Memory B cell (primary cell): Measurements from ENCODE around the gene FAM81A.
A peak's percentile ranks its signal among the peaks of the same experiment; 100 is the strongest.
"Not testable (repeated sequence)": the region's sequence is repeated elsewhere in the genome, so short reads cannot be mapped to it uniquely, and the experiment has no call there.

Experiments
- ATAC-seq: fragments of 150-1000 bp; cut with Tn5 transposase; 2 replicates; pipeline ENCODE4 v1.10.0; 2021; ENCODE audit warnings: low read depth, mild to moderate bottlenecking, moderate library complexity
- DNase-seq, 2 donors: peaks; one replicate each; pipeline ENCODE4 v3.0.0; 2022; ENCODE audit warnings: low spot score in 2 of 2
- H3K27ac Mint-ChIP-seq: one replicate; pipeline ENCODE4 v1.8.0; 2022; ENCODE audit warnings: mild to moderate bottlenecking, moderate library complexity, mixed read lengths
- H3K27me3 Mint-ChIP-seq: one replicate; pipeline ENCODE4 v1.8.0; 2022; ENCODE audit warnings: mixed read lengths
- H3K36me3 Mint-ChIP-seq: one replicate; pipeline ENCODE4 v1.8.0; 2022; ENCODE audit warnings: mild to moderate bottlenecking, mixed read lengths
- H3K4me1 Mint-ChIP-seq: one replicate; pipeline ENCODE4 v1.8.0; 2022; ENCODE audit warnings: mixed read lengths
- H3K4me3 Mint-ChIP-seq: one replicate; pipeline ENCODE4 v1.8.0; 2022; ENCODE audit warnings: mild to moderate bottlenecking, moderate library complexity, mixed read lengths
- H3K9me3 Mint-ChIP-seq: one replicate; pipeline ENCODE4 v1.8.0; 2022; ENCODE audit warnings: mixed read lengths

The FAM81A gene

GRCh38 chr15:59437817-59438624 is at the start of gene FAM81A:
Gene FAM81A (plus strand): TSS chr15:59438186. CDS start chr15:59458627, 20,441 bp downstream.
- Mint-ChIP-seq H3K27ac (peak within 1 kb of the TSS; percentile 58), H3K4me3 (peak within 1 kb of the TSS; percentile 84), H3K27me3 (peaks cover 4% of the 10 kb centered on the region), H3K36me3 (no peaks in the 10 kb centered on the region), H3K4me1 (peaks cover 17% of the 10 kb centered on the region), H3K9me3 (no peaks in the 10 kb centered on the region)
- DNase-seq (peak; percentile 45 to 52), ATAC-seq (peak; percentile 90)

DNA sequence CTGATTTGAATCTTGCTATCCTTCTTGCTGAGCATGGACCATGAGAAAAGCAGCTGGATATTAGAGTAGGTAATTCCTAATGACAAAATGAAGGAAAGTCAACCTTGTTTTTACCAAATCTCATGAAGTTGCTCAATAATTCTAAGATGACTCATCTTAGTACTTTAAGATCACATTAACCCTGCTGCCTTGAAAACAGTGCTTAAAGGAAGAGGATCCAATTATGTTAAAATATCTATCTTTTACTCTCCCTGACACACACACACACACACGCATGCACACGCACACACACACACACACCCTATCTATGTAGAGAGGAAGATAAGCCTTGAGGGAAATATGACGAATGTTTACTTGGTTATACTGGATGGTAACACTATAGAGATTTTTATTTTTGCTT is 49.3 kb upstream of the FAM81A start:
- Mint-ChIP-seq H3K27ac (no peak overlapping the region), H3K4me1 (peaks cover 10% of the 10 kb centered on the region), H3K27me3 (no peaks in the 10 kb centered on the region), H3K36me3 (peaks cover 2% of the 10 kb centered on the region), H3K9me3 (no peaks in the 10 kb centered on the region), H3K4me3 (no peak overlapping the region)
- ATAC-seq (no peak), DNase-seq (no peak)

GRCh38 chr15:59392299-59392698 is 45.7 kb upstream of the FAM81A start:
- no peak for ATAC-seq
- Mint-ChIP-seq H3K27ac (no peak overlapping the region), H3K4me3 (no peak overlapping the region)

GRCh38 chr15:59394166-59394661 is 43.8 kb upstream of the FAM81A start:
- peaks cover 34% of the 10 kb centered on the region for H3K4me1 Mint-ChIP-seq

More at GRCh38 chr15:59392299-59392698, 45.7 kb upstream of the FAM81A start:
- Mint-ChIP-seq H3K4me1 (peaks cover 26% of the 10 kb centered on the region), H3K9me3 (no peaks in the 10 kb centered on the region), H3K36me3 (no peaks in the 10 kb centered on the region), H3K27me3 (no peaks in the 10 kb centered on the region)
- DNase-seq, result no peak

GRCh38 chr15:59396211-59396610 is 41.8 kb upstream of the FAM81A start:
- H3K4me3 Mint-ChIP-seq, result no peak overlapping the region
- H3K4me1 Mint-ChIP-seq, result peaks cover 51% of the 10 kb centered on the region
- no peaks in the 10 kb centered on the region for H3K9me3 Mint-ChIP-seq
- no peak overlapping the region for H3K27ac Mint-ChIP-seq
- ATAC-seq, result no peak
- H3K27me3 Mint-ChIP-seq, result no peaks in the 10 kb centered on the region
- no peak for DNase-seq
- no peaks in the 10 kb centered on the region for H3K36me3 Mint-ChIP-seq

More at GRCh38 chr15:59394166-59394661, 43.8 kb upstream of the FAM81A start:
- Mint-ChIP-seq H3K4me3 (no peak overlapping the region), H3K27ac (no peak overlapping the region), H3K9me3 (no peaks in the 10 kb centered on the region), H3K27me3 (no peaks in the 10 kb centered on the region), H3K36me3 (no peaks in the 10 kb centered on the region)
- DNase-seq (no peak), ATAC-seq (no peak)

DNA sequence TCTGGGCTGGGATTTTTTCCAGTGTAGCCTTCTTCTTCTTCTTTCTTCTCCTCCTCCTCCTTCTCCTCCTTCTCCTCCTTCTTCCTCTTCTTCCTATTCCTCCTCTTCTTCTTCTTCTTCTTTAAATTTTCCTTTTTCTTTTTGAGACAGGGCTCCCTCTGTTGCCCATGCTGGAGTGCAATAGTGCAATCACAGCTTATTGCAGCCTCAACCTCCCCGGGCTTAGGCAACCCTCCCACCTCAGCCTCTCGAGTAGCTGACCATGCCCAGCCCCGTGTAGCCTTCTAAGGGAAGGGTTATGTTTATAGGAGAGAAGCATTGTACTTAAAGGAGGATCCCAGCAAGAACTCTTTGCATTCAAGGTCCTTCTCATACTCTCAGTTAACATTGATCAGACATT is 41.3 kb upstream of the FAM81A start:
- DNase-seq (no peak), ATAC-seq (no peak)
- no peaks in the 10 kb centered on the region for H3K27me3 Mint-ChIP-seq
- no peak overlapping the region for H3K4me3 Mint-ChIP-seq
- H3K9me3 Mint-ChIP-seq, result no peaks in the 10 kb centered on the region
- H3K4me1 Mint-ChIP-seq, result peaks cover 55% of the 10 kb centered on the region
- no peak overlapping the region for H3K27ac Mint-ChIP-seq
- H3K36me3 Mint-ChIP-seq, result no peaks in the 10 kb centered on the region

GRCh38 chr15:59398220-59398619 is 39.8 kb upstream of the FAM81A start:
- no peaks in the 10 kb centered on the region for H3K27me3 Mint-ChIP-seq
- H3K27ac Mint-ChIP-seq, result peak overlapping the region; percentile 58
- H3K9me3 Mint-ChIP-seq, result no peaks in the 10 kb centered on the region
- H3K4me1 Mint-ChIP-seq, result peaks cover 48% of the 10 kb centered on the region
- peak overlapping the region; percentile 25 for H3K4me3 Mint-ChIP-seq
- ATAC-seq (no peak), DNase-seq (no peak)
- no peaks in the 10 kb centered on the region for H3K36me3 Mint-ChIP-seq

- Mint-ChIP-seq H3K4me1 (peaks cover 47% of the 10 kb centered on the region), H3K36me3 (no peaks in the 10 kb centered on the region), H3K27me3 (no peaks in the 10 kb centered on the region), H3K9me3 (no peaks in the 10 kb centered on the region), H3K27ac (peak overlapping the region; percentile 58), H3K4me3 (peak overlapping the region; percentile 68)
- DNase-seq (peak; percentile 49 to 68), ATAC-seq (peak; percentile 97)
Measured at GRCh38 chr15:59399465-59400102, 38.4 kb upstream of the FAM81A start.

GRCh38 chr15:59400103-59400813 is 37.7 kb upstream of the FAM81A start:
- no peaks in the 10 kb centered on the region for H3K36me3 Mint-ChIP-seq
- H3K9me3 Mint-ChIP-seq, result no peaks in the 10 kb centered on the region
- ATAC-seq (no peak), DNase-seq (no peak)
- peaks cover 50% of the 10 kb centered on the region for H3K4me1 Mint-ChIP-seq
- peak overlapping the region; percentile 58 for H3K27ac Mint-ChIP-seq
- peak overlapping the region; percentile 68 for H3K4me3 Mint-ChIP-seq
- H3K27me3 Mint-ChIP-seq, result no peaks in the 10 kb centered on the region

DNA sequence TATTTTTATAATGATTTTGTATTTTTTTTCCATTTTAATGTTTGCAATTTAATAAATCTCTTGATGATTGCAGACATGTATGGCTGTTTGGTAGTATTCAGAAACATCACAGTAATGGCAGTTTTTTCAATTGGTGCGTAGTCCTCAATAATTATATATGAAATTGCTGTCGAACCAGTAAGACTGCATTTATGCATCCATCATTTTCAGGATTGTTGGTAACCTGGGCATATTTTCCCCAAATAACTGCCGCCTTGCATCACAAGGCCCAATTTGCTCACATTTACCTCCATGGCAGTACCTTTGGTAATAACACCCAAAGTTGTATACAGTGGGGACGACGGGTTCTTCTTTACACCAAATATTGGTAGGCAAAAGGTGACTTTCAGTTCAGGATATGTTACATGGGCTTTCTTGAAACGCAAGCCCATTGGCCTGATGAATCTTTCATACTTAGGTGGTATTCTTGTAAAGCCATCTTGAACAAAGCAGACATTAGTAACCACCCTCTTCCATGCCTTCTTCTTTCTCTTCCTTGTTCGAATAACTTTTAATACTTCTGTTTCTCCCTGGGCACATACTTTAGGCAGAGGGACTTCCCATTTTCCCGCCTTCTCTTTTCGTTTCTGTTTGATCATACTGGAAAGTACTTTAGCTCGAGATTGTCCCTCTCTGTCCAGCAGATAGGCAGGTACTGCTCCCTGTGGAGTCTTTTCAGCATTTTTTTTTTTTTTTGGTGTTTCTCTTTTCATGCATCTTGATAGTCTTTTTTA is 36.7 kb upstream of the FAM81A start:
- H3K4me3 Mint-ChIP-seq, result peak overlapping the region; percentile 35
- H3K27me3 Mint-ChIP-seq, H3K9me3 Mint-ChIP-seq, H3K36me3 Mint-ChIP-seq, H3K27ac Mint-ChIP-seq, DNase-seq, ATAC-seq: not testable (repeated sequence)
- H3K4me1 Mint-ChIP-seq, result peaks cover 54% of the 10 kb centered on the region

DNA sequence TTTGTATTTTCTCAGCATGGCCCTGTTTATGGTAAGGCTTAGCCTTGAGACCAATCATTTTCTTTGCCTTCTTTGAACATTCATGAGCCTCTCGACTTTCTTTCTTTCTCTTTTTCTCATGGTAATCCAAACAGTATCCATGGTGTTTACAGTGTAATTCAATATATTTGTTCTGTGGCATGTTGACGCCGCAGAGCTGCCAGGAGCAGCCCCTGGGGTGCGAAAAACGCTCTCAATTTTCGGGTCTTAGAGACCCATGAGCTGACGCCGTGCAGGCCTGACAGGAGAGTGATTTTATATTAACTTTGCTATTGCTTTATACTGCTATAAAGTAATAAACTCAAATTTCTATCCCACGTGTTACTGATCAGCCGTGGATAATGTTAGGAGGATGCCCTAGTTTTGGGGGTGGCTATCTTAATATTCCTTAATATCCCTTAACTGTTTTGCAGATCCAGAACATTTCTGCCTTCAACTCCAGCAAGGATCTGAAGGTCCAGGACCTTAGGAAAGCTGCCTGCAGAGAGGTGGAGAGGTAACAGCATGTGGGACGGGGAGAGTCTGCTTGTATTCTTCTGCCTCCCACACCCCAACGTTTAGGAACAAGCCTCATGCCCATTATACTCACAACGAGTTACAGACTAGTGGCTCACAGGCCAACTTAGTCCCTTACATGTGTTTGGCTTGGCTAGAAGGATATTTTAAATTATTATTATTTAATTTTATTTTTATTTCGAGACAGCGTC is 36.0 kb upstream of the FAM81A start:
- no peaks in the 10 kb centered on the region for H3K27me3 Mint-ChIP-seq
- H3K27ac Mint-ChIP-seq, result no peak overlapping the region
- H3K36me3 Mint-ChIP-seq, result no peaks in the 10 kb centered on the region
- H3K4me1 Mint-ChIP-seq, result peaks cover 55% of the 10 kb centered on the region
- ATAC-seq (no peak), DNase-seq (no peak)
- H3K4me3 Mint-ChIP-seq, result no peak overlapping the region
- no peaks in the 10 kb centered on the region for H3K9me3 Mint-ChIP-seq

GRCh38 chr15:59405079-59405478 is 32.9 kb upstream of the FAM81A start:
- Mint-ChIP-seq H3K4me3 (no peak overlapping the region), H3K27me3 (no peaks in the 10 kb centered on the region), H3K4me1 (peaks cover 51% of the 10 kb centered on the region), H3K27ac (no peak overlapping the region), H3K36me3 (no peaks in the 10 kb centered on the region), H3K9me3 (no peaks in the 10 kb centered on the region)
- DNase-seq (no peak), ATAC-seq (no peak)

- DNase-seq (no peak), ATAC-seq (peak; percentile 67)
- Mint-ChIP-seq H3K27me3 (no peaks in the 10 kb centered on the region), H3K4me3 (peak overlapping the region; percentile 82), H3K27ac (no peak overlapping the region), H3K36me3 (no peaks in the 10 kb centered on the region), H3K9me3 (no peaks in the 10 kb centered on the region), H3K4me1 (peaks cover 54% of the 10 kb centered on the region)
Measured at GRCh38 chr15:59406446-59406845, 31.5 kb upstream of the FAM81A start.
